Activated CD4-positive, alpha-beta T cell treated with anti-CD3 and anti-CD28 coated beads, Interleukin-2, amount 50 U/mL, for 1 hour (primary cell): ENCODE data around the gene KRTAP12-2.

ENCODE experiments used
- DNase-seq: peaks from one replicate; pipeline ENCODE4 v3.0.0-alpha.2; 2020

The KRTAP12-2 gene

GRCh38 chr21:44625756-44626155 lies 41.0 kb downstream of the KRTAP12-2 start:
- no peak for DNase-seq

- no peak for DNase-seq
These were observed 43.2 kb downstream of the KRTAP12-2 start for GRCh38 chr21:44623575-44623974.

GRCh38 chr21:44619886-44620285 lies 46.8 kb downstream of the KRTAP12-2 start:
- no peak for DNase-seq

- peak; percentile 51 for DNase-seq
These were observed 47.8 kb downstream of the KRTAP12-2 start for GRCh38 chr21:44618909-44619308.

GRCh38 chr21:44618504-44618903 lies 48.2 kb downstream of the KRTAP12-2 start:
- no peak for DNase-seq

- no peak for DNase-seq
These were observed 49.6 kb downstream of the KRTAP12-2 start for GRCh38 chr21:44617071-44617501.

- DNase-seq = no peak
These were observed 50.2 kb downstream of the KRTAP12-2 start for GRCh38 chr21:44616591-44616926.
